Ramos (cell line): Measurements from ENCODE around the gene C12orf56.
"Not testable (repeated sequence)": the region's sequence is repeated elsewhere in the genome, so short reads cannot be mapped to it uniquely, and the experiment has no call there.

Source experiments
- in situ Hi-C: fragments of 300-500 bp; cut with MboI; formaldehyde crosslinking; loops from one replicate; pipeline ENCODE4 v1.14.3; 2022; ENCODE audit warnings: low sequenced_read_pairs; ENCODE audit not compliant: unreplicated experiment

Gene C12orf56

GRCh38 chr12:64253356-64253755 is 137.2 kb downstream of the C12orf56 start:
- in situ Hi-C loops, result loop anchor here (10.0 to 25.0 kb wide), 3 partner anchors 409 to 841 kb away; partner anchors contain the start of gene SRGAP1

GRCh38 chr12:64252681-64253080 is 137.9 kb downstream of the C12orf56 start:
- in situ Hi-C loops, result loop anchor here (10.0 to 25.0 kb wide), 3 partner anchors 408 to 840 kb away; partner anchors contain the start of gene SRGAP1

GRCh38 chr12:64243809-64244208 is 146.7 kb downstream of the C12orf56 start:
- in situ Hi-C loops, result no loop called here

- in situ Hi-C loops, result no loop called here
These were observed 149.8 kb downstream of the C12orf56 start for GRCh38 chr12:64240781-64241180.

- in situ Hi-C loops, result no loop called here
These were observed 153.2 kb downstream of the C12orf56 start for GRCh38 chr12:64237382-64237781.

- in situ Hi-C loops, result no loop called here
These were observed 154.0 kb downstream of the C12orf56 start for GRCh38 chr12:64236549-64236948.

GRCh38 chr12:64232196-64232595 is 158.4 kb downstream of the C12orf56 start:
- in situ Hi-C loops, result no loop called here

- in situ Hi-C loops, result no loop called here
These were observed 160.8 kb downstream of the C12orf56 start for GRCh38 chr12:64229796-64230195.

GRCh38 chr12:64229240-64229639 is 161.3 kb downstream of the C12orf56 start:
- in situ Hi-C loops, result no loop called here

GRCh38 chr12:64225626-64226025 is 164.9 kb downstream of the C12orf56 start:
- in situ Hi-C loops, result no loop called here

GRCh38 chr12:64222009-64222765 is 168.4 kb downstream of the C12orf56 start, which contains the start of gene KICS2:
Gene KICS2 (minus strand): TSS chr12:64222296. CDS start chr12:64222237, 59 bp downstream.
- in situ Hi-C loops, result no loop called here

- in situ Hi-C loops, result no loop called here
These were observed 168.9 kb downstream of the C12orf56 start for GRCh38 chr12:64221651-64222008.

GRCh38 chr12:64220046-64220445 is 170.5 kb downstream of the C12orf56 start:
- in situ Hi-C loops, result no loop called here

- in situ Hi-C loops, result no loop called here
These were observed 171.4 kb downstream of the C12orf56 start for GRCh38 chr12:64219145-64219544.

- in situ Hi-C loops, result no loop called here
These were observed 172.0 kb downstream of the C12orf56 start for GRCh38 chr12:64218597-64218996.

- in situ Hi-C loops, result not testable (repeated sequence)
These were observed 172.9 kb downstream of the C12orf56 start for GRCh38 chr12:64217643-64218042.

- in situ Hi-C loops, result no loop called here
These were observed 174.3 kb downstream of the C12orf56 start for GRCh38 chr12:64216239-64216638.
